ENCODE data around the gene ZNF79. TPM values are rescaled to one million over a fixed set of nuclear protein-coding genes. Genes with fewer than 3 reads are reported as not detected.
"Not testable (repeated sequence)": the region's sequence is repeated elsewhere in the genome, so short reads cannot be mapped to it uniquely, and the experiment has no call there.

Gene ZNF79
- total RNA-seq, 1 donor from 2014 or later = 6.1 TPM

GRCh38 chr9:127455324-127455992 lies 31.3 kb downstream of the ZNF79 start:
- DNase-seq (ENCODE audit: low spot score) = no peak

DNA sequence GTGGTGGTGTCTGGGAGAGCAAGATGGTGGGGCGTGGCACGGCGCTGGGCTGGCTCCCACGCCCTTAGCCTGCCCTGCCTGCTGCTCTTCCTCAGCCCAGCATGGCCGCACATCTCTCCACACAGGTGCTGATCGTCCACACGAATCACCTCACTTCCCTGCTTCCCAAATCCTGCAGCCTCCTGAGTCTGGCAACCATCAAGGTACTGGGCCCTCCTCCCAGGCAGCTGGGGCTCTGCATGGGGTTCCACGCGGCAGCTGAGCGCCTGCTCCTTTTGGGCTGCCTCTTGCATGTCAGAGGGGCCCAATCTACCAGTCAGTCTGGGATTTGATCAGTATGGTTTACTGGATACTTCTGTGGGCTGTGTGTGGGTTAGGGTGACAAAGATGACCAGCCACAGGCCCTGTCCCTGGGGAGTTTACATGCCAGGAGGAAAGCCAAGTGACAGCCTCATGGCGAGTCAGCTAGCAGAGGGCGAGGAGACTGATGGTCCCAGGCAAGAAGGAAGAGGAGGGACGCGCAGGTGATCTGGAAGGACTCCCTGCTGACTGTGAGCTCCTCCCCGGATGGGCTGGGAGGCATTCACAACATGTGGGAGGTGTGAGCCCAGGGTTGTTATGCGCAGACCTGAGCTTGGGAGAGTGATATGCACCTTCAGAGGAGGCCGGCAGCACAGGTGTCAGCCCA lies 33.2 kb downstream of the ZNF79 start:
- no peak for DNase-seq (ENCODE audit: low spot score)

DNA sequence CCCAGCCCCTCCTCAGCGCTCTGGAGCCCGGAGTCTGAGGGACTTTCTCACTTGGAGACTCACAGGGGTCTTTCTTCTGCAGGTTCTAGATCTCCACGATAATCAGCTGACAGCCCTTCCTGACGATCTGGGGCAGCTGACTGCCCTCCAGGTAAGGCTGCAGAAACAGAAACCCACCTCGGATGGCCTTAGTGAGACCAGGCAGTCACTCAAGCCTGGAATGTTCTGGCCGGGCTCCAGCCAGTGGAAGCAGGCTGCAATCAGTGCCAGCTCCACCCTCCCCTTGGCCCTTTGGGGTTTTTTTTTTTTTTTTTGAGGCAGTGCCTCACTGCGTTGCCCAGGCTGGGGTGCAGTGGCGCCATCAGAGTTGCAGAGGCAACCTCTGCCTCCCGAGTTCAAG lies 34.7 kb downstream of the ZNF79 start:
- DNase-seq (ENCODE audit: low spot score) = no peak

- DNase-seq (ENCODE audit: low spot score) = no peak
Observed at GRCh38 chr9:127463382-127463781, 39.2 kb downstream of the ZNF79 start.

GRCh38 chr9:127463911-127464310 lies 39.7 kb downstream of the ZNF79 start:
- DNase-seq (ENCODE audit: low spot score) = no peak

- DNase-seq (ENCODE audit: low spot score) = not testable (repeated sequence)
Observed at GRCh38 chr9:127466407-127466917, 42.3 kb downstream of the ZNF79 start.

- DNase-seq (ENCODE audit: low spot score) = no peak
Observed at GRCh38 chr9:127467621-127468020, 43.4 kb downstream of the ZNF79 start.

DNA sequence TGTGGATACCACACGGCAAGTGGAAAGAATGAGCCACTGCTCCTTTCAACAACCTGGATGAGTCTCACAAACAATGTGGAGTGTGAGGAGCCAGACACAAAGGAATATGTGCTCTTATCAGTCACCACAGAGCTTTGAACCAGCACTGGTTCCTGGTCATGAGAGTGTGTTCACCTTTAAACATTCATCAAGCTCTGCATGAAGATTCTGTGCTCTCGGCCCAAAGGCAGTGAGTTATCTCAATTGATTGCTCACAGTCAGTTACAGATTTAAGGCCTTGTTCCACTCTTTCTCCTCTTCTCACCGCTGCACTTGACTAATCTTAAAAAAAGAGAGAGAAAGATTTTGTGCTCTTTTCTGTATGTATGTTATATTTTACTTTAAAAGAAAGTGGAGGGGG lies 46.5 kb downstream of the ZNF79 start:
- DNase-seq (ENCODE audit: low spot score) = no peak

GRCh38 chr9:127473501-127473900 lies 49.3 kb downstream of the ZNF79 start:
- DNase-seq (ENCODE audit: low spot score) = no peak

DNA sequence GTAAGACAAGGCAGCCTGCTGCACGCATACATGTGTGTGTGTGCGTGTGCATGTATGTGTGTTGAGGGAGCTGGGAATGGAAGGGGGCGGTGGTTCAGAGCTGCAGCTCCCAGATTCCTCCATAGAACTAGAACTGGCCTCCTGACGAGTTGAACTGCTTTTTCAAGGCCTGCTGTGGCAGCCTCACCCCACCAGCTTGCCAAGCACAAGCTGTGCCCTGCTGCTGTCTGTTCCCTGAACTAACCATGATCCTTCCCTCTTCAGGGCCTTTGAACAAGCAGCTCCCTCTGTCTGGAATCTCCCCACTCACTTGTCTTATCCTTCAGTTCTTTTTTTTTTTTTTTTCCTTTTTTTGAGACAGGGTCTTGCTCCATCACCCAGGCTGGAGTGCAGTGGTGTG lies 49.8 kb downstream of the ZNF79 start:
- no peak for DNase-seq (ENCODE audit: low spot score)

- DNase-seq (ENCODE audit: low spot score) = no peak
Observed at GRCh38 chr9:127474592-127474991, 50.4 kb downstream of the ZNF79 start.

- DNase-seq (ENCODE audit: low spot score) = no peak
Observed at GRCh38 chr9:127479507-127480081, 55.4 kb downstream of the ZNF79 start.

DNA sequence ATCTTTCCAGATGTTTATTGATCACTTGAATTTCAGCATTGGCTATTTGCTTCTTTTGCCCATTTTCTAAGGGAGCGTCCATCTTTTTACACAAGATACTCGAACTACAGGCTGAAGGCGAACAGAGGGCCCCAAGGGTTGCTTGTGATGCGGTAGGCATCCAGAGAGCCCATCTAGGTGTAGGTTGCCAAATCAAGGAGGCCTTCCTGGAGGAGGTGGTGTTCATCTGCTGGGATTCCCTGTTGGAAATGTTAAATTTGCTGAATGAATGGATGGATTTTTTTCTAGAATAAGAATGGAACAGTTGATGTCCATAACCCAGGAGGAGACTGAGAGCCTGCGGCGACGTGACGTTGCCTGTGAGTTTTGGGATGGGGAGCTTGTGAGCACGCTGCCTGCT lies 58.5 kb downstream of the ZNF79 start:
- no peak for DNase-seq (ENCODE audit: low spot score)

DNA sequence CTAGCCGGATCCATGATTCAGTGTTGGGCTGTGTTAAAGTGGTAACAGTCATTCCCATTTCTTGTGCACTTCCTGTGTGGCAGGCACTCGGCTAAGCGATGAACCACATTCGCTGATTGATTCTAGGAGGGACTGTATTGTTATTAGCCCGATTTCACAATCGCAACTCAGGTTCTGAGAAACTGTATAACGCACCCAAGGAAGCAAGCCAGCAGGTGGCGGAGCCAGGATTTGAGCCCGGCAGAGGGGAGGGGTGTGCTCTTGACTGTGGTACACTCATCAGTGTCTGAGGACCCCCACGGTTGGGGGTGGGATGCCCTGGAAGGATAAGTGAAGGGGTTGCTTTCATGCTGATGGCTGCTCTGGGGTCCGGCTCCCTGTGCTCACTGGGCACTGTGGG lies 61.8 kb downstream of the ZNF79 start:
- no peak for DNase-seq (ENCODE audit: low spot score)

DNA sequence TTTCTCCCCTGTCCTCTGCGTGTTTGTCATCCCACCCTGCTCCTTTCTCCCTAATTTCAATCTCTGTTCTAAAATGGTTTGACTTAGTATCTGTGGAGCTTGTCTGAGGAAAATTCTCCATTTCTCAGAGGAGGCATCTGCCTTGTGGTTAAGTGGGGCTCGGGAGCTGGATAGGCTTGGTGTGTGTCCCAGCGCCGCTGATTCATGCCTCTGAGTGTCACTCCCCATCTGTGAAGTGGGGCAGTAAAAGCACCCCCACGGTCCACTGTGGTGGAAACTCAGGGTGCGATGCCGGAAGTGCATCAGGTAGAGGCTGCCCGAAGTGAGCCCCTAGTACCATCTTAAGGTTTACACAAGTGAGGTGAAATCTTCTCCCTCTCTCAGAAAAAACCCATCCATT lies 64.8 kb downstream of the ZNF79 start:
- DNase-seq (ENCODE audit: low spot score) = no peak

DNA sequence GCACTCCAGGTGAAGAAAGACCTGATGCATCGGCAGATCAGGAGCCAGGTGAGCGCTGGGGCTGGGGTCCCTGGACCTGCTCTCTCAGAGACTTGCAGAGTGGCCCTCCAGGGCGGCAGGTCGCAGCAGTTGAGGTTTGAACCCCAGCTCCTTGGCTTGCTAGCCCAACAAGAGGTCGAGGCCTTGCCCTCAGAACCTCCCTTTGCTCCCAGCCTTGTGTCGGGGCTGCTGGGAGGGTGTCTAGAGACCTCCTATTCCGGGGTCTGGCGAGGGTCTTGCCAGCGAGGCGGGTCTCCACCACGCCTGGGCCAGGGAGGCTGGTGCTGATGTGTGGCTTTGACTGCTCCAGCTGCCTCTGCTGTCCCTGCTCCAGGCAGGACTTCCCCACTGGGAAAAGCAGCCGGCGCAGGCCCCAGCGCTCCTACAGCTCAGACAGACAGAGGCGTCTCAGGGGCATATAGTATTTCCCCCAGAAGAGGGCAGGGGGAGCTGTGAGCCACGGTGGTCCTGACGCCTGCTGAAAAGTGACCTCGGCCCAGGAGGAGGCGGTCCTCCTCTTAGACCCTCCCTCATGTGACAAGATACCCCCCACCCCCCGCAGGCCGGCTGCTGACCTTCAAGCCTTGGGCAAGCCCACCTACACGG lies 65.4 kb downstream of the ZNF79 start:
- DNase-seq (ENCODE audit: low spot score) = no peak

- DNase-seq (ENCODE audit: low spot score) = no peak
Observed at GRCh38 chr9:127490535-127491230, 66.5 kb downstream of the ZNF79 start.

GRCh38 chr9:127491516-127491915 lies 67.3 kb downstream of the ZNF79 start:
- DNase-seq (ENCODE audit: low spot score) = no peak

GRCh38 chr9:127492616-127493015 lies 68.4 kb downstream of the ZNF79 start:
- DNase-seq (ENCODE audit: low spot score) = no peak

DNA sequence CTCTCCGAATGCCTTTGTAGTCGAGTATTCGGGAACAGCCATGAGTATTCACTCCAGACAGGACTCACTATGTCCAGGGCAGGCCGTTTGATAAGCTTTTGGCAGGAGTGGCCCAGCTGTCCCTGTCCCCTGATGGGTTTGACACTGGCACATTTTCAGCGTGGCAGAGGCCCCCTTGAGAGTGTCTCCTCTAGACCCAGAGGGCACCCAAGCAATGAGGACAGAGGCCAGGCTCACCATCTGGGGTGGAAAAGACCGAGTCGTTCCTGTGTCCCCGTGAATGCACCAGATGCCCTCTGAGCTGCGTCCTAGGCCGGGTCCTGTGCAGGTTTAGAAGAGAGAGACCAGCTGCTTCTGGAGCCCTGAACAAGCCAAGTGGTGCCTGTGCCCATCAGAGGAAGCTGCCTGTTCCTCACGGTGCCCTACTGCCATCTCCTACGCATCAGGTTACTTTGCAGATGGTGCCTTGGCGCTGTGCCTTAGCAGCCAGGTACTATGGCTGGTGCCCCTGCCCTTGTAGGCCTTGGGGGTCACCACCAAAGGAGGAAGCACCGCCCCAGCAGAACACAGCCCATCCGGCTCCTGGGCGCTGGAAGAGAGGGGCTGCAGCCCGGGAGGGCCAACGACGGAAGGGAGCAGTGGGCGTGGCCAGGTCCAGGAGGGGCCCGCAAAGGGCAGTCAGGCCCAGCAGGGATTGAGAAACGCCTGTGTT lies 69.6 kb downstream of the ZNF79 start:
- DNase-seq (ENCODE audit: low spot score) = no peak

- no peak for DNase-seq (ENCODE audit: low spot score)
Observed at GRCh38 chr9:127494304-127494702, 70.1 kb downstream of the ZNF79 start.
